HG02981 (cell line): ENCODE measurements around the gene ZNF124.
"Not testable (repeated sequence)": the region's sequence is repeated elsewhere in the genome, so short reads cannot be mapped to it uniquely, and the experiment has no call there.

Source experiments
- ATAC-seq: cut with Tn5 transposase; IDR thresholded peaks from one replicate; pipeline ENCODE4 v1.9.1; 2021; ENCODE audit warnings: mild to moderate bottlenecking, moderate library complexity; ENCODE audit not compliant: unreplicated experiment

Gene ZNF124

DNA sequence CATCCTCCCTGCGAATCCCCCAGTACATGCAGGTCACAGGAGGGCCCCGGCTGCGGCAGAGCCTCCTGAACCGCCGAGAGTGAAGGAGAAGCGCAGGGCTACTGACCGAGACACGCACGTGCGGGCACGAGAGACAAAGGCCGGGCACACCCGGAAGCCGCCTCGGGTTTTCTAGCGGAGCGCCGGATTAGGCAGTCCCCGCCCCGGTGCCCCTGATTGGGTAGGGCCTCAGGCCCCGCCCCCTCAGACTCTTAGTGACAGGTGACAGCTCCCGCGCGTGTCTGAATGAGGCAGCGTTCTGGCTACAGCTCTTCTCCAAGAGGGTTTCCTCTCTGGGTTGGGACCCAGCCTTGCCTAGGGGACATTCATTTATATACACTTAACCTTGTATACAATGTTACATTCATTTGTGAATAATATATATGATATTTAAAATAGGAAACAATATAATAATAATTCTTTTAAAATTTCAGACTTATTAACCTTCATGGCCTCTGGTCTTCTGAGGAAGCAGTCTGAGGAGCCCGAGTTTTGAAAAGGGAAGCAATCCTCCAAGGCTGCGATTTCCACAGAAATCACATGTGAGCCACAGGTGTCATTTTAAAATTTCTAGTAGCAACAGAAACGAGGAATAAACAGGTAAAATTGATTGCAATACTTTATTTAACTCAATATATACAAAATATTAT, at the start of gene ZNF124:
Gene ZNF124 (minus strand): TSS at position 146 of the 689 bp plus-strand sequence. CDS start 143 bp downstream, at position 3.
- peak; percentile 98 for ATAC-seq

DNA sequence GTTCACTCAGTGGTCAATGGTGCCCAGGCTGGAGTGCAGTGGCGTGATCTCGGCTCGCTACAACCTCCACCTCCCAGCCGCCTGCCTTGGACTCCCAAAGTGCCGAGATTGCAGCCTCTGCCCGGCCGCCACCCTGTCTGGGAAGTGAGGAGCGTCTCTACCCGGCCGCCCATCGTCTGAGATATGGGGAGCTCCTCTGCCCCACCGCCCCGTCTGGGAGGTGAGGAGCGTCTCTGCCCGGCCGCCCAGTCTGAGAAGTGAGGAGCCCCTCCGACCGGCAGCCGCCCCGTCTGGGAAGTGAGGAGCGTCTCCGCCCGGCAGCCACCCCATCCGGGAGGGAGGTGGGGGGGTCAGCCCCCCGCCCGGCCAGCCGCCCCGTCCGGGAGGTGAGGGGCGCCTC, 48.5 kb upstream of the ZNF124 start:
- ATAC-seq = not testable (repeated sequence)

GRCh38 chr1:247218121-247218651, 46.4 kb upstream of the ZNF124 start:
- no peak for ATAC-seq

- ATAC-seq = no peak
These were observed 44.4 kb upstream of the ZNF124 start for GRCh38 chr1:247216261-247216660.

- ATAC-seq = no peak
These were observed 41.1 kb upstream of the ZNF124 start for GRCh38 chr1:247212627-247213617.

- ATAC-seq = peak; percentile 48
These were observed 40.2 kb upstream of the ZNF124 start for GRCh38 chr1:247212012-247212411.

GRCh38 chr1:247211339-247211738, 39.5 kb upstream of the ZNF124 start:
- no peak for ATAC-seq

DNA sequence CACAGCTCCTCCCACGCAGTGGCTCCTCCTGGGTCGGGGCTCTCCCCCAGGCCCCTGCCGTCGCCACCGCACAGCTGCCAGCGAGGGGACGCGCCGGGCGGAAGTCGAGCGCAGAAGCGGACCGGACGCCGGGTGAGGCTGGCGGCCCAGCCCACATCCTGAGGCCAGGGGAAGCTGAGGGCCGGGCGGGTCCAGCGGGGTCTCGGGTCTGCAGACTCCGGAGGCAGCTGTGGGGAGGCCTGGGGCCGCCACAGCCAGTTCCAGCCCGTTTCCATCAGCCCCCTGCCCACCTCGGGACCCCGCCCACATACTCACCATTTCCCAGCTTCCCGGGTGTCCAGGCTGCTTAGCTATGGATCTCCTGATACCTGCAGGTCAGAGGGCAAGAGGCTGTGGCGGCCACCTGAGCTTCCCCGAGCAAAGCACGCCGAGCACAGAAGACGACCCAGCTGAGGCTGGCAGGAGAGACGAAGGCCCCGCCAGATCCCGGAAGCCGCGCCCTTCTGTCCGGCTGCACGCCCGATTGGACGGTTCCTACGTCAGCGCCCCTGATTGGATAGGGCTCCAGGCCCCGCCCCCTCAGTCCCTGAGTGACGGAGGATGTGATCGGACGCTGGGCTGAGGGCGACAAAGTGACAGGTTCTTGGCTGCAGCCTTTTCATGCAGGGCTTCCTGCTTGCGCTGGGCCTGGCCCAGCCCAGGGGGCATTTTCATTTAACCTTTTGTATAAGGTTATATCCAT, 38.7 kb upstream of the ZNF124 start:
- ATAC-seq = peak; percentile 89

DNA sequence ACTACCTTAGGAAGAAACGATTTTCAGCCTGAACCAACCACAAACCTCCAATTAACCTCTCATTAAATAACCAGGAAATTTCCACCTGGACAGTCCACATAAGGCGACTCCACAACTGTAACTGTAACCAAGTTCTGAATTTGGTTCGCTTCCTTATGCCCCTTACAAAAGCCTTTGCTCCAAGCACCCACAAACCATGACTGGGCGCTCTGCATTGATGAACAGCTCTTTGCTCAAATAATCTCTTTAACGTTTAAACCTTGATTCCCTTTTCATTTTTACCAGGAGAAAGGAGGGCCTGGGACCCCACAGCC, 38.2 kb upstream of the ZNF124 start:
- peak; percentile 1 for ATAC-seq

DNA sequence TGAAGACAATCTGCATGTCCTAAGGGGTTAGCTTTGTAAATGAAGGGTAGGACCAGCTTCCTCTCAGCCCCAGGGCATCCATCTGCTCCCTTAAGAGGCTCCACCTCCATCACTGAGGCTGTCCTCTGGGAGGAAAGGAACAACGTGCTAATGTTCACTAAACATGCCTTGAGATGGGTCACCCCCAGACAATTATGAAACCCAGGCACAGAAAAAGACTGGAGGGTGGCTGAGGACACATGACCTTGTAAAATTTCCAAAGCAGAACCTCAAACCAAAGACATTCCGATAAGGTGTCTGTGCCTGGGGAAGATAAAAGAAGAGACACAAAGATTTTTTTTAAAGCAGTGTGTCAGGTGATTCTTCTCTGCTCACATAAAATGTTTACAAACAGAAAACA, 37.6 kb upstream of the ZNF124 start:
- no peak for ATAC-seq

DNA sequence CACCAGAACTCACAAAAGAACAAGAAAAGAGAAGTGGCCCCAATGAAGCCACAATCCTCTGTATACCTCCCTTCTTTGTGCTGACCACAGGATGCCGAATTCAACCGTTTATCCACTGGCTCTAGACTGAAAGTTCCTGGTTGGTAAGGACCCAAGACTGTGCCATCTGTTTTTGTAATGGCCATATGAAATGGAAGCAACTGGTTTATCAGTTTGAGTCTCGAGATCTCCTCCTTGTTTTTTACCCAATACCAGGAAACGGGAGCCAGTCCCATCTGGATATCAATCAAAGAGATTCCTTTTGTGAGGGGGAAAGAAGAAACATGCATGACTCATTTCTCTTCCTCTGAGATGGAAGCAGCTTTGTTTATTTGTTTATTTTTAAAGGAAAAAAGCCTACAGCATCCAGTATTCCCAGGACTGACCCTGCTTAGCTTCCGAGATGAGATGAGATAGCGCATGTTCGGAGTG, 32.4 kb upstream of the ZNF124 start:
- no peak for ATAC-seq

GRCh38 chr1:247198781-247199180, 27.0 kb upstream of the ZNF124 start:
- ATAC-seq = no peak

DNA sequence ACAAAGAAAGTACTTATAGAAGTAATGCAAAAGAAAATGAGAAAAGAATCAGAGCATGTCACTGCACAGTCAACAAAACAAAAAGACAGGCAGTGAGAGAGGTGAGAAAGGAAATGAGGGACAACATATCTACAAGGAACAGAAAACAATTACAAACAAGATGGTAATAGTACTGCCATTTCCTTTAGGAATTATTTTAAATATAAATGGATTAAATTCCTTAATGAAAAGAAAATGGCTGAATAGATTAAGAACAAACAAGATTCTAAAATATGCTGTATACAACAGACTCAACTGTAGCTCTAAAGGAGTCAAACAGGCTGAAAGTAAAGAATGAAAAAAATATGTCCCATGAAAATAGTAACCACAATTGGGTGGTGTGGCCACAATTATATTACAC, 22.1 kb upstream of the ZNF124 start:
- ATAC-seq = no peak

- ATAC-seq = no peak
These were observed 18.4 kb upstream of the ZNF124 start for GRCh38 chr1:247189981-247190798.

- no peak for ATAC-seq
These were observed 13.8 kb upstream of the ZNF124 start for GRCh38 chr1:247185667-247186066.

GRCh38 chr1:247184254-247184653, 12.4 kb upstream of the ZNF124 start:
- no peak for ATAC-seq

GRCh38 chr1:247182994-247183393, 11.2 kb upstream of the ZNF124 start:
- ATAC-seq = no peak

- no peak for ATAC-seq
These were observed 8.8 kb upstream of the ZNF124 start for GRCh38 chr1:247180581-247180980.

- no peak for ATAC-seq
These were observed 5.9 kb upstream of the ZNF124 start for GRCh38 chr1:247177755-247178154.

DNA sequence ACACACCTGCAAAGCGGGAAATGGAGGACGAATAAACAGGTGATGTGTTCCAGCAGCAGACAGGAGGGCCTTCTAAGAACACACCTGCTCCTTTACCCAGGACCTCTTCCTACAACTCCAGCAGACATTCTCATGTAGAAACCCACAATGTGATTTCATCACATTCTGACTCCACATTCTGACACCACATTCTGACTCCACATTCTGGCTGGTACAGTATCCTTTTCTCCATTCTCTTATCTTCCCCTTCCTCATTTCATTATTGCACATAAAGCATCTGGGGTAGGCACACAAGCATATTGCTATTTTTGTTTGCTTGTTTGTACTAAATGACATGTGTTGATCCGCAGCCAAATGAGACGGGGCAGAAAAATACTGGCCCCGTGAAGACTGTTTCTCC, 3.6 kb upstream of the ZNF124 start:
- ATAC-seq = no peak
